Gastrocnemius medialis (tissue), 4 donors: ENCODE measurements around the gene PRICKLE4. TPM values are rescaled to one million over a fixed set of nuclear protein-coding genes. Genes with fewer than 3 reads are reported as not detected.

ENCODE experiments used
- ATAC-seq, 2 donors: fragments of 150-250 bp; one replicate each; pipeline ENCODE4 v1.9.1; 2016
- DNase-seq, 2 donors: peaks; one replicate each; pipeline ENCODE4 v3.0.0-alpha.2; 2019
- H3K27ac ChIP-seq, 4 donors: fragments of 200-600 bp; sonication (generic); 1 replicate in 1 of 4; 2 replicates in 3 of 4; pipeline ENCODE4 v1.5.1; 2016 to 2018; ENCODE audit warnings: mild to moderate bottlenecking in 2 of 4, moderate library complexity in 1 of 4
- H3K27me3 ChIP-seq, 3 donors: fragments of 200-600 bp; sonication (generic) in 2 of 3; 1 replicate in 1 of 3; 2 replicates in 2 of 3; pipeline versions ENCODE4 v1.5.1 to v1.6.0; 2016 to 2019; ENCODE audit warnings: mild to moderate bottlenecking in 1 of 3, moderate library complexity in 1 of 3
- H3K36me3 ChIP-seq, 2 donors: fragments of 200-600 bp; sonication (generic) in 1 of 2; one replicate each; pipeline ENCODE4 v1.5.1; 2017 to 2018
- H3K4me1 ChIP-seq, 2 donors: fragments of 200-600 bp; sonication (generic) in 1 of 2; one replicate each; pipeline ENCODE4 v1.5.1; 2016 to 2017; ENCODE audit warnings: mild to moderate bottlenecking in 2 of 2
- H3K4me3 ChIP-seq, 4 donors: fragments of 200-600 bp; sonication (generic) in 3 of 4; 1 replicate in 1 of 4; 2 replicates in 3 of 4; pipeline ENCODE4 v1.5.1; 2016 to 2019; ENCODE audit warnings: mild to moderate bottlenecking in 2 of 4
- H3K9me3 ChIP-seq, 3 donors: fragments of 200-600 bp; sonication (generic) in 2 of 3; 1 replicate in 1 of 3; 2 replicates in 2 of 3; pipeline ENCODE4 v1.5.1; 2016 to 2019
- CTCF ChIP-seq, 5 experiments: fragments of 450-650 bp in 3 of 5; fragments of 200-600 bp in 2 of 5; sonication (generic) in 2 of 5; IDR thresholded peaks in 4 of 5; conservative IDR thresholded peaks in 1 of 5; 1 replicate in 4 of 5; 2 replicates in 1 of 5; pipeline ENCODE4 v1.5.1; 2016 to 2019; ENCODE audit warnings: antibody characterized with exemption in 5 of 5, mild to moderate bottlenecking in 3 of 5, moderate library complexity in 3 of 5
- POLR2A ChIP-seq, 2 donors: fragments of 450-650 bp; IDR thresholded peaks; one replicate each; pipeline ENCODE4 v1.6.1; 2017; ENCODE audit warnings: antibody characterized with exemption in 2 of 2, mild to moderate bottlenecking in 2 of 2, moderate library complexity in 2 of 2
- in situ Hi-C, 4 donors: fragments of 200-750 bp; cut with MboI; loops; one replicate each; pipeline versions ENCODE4 v1.15.0 to v1.8.0; 2017; ENCODE audit warnings: low sequenced_read_pairs in 4 of 4
- intact Hi-C: fragments of 100-400 bp; cut with DNase I; formaldehyde crosslinking; loops from one replicate; pipeline ENCODE4 v1.15.1; 2023; ENCODE audit warnings: low total_unique reads
- total RNA-seq, 4 donors: library from RNA; depleted of rRNA; stranded (reverse); fragments of >200 nt; gene quantifications; one replicate each; pipeline versions ENCODE4 v1.1.0 to v1.2.3, GENCODE V29; 2016

Gene PRICKLE4
- total RNA-seq, 4 donors from 2014 or later, result 0.59 to 6.2 (median 1.8) TPM

GRCh38 chr6:41739041-41739440 is 41.5 kb upstream of the PRICKLE4 start:
- in situ Hi-C loops (loop anchor here in 1 of 4 donors (5.0 kb wide), 1 partner anchor 37 kb away; no protein-coding TSS in a partner anchor), intact Hi-C loops (loop anchor here (10.0 kb wide), 3 partner anchors 1046 to 1436 kb away; partner anchors contain the start of genes BICRAL, KLHDC3, MEA1 and SRF)
- H3K27ac ChIP-seq, result no peak overlapping the region
- ATAC-seq (no peak), DNase-seq (no peak)
- H3K4me1 ChIP-seq, result peaks cover 4% of the 10 kb centered on the region in 2 donors
- H3K27me3 ChIP-seq, result no peaks in the 10 kb centered on the region
- no peaks in the 10 kb centered on the region for H3K9me3 ChIP-seq
- TF ChIP-seq POLR2A (IDR thresholded peaks at IDR 0.05), result no peak
- no peak for TF ChIP-seq CTCF (IDR thresholded peaks at IDR 0.05 in 4 of 5, conservative IDR thresholded peaks at IDR 0.05 in 1 of 5)
- H3K36me3 ChIP-seq, result no peaks in the 10 kb centered on the region
- H3K4me3 ChIP-seq, result no peak overlapping the region

DNA sequence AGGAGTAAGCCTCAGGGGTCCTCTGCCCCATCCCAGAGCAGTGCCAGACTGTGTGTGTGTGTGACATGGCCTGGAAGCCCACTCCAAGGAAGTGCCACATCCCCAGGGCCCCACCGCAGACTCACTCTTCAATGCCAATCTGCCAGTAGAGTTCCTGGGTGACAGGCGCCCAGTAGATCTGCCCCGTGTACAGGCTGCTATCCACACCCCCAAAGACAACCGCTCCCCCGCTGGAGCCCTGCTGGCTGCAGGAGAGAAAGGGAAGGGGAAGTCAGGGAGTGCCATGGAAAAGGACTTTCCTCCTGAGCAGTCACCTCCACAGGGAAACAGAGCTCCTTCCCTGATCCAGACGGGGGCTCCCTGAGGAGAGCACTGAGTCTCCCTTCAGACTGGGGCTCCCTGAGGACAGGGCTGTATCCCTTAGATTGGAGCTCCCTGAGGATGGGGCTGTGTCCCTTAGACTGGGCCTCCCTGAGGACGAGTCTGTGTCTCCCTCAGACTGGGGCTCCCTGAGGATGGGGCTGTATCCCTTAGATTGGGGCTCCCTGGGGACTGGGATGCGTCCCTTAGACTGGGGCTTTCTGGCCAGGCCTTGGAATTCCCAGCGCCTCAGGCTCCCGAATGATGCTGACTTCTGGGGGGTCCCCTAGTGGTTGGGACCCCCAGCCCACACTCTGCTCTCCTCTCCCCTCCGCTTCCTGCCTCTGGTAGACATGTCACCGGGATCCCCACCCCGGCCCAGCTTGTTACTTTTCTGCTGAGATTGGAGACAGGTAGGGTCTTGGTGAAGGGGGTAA is 40.0 kb upstream of the PRICKLE4 start:
- Histone ChIP-seq H3K36me3 (no peaks in the 10 kb centered on the region), H3K4me3 (no peak overlapping the region), H3K27ac (no peak overlapping the region), H3K4me1 (peaks cover 4% of the 10 kb centered on the region in 2 donors), H3K9me3 (no peaks in the 10 kb centered on the region), H3K27me3 (no peaks in the 10 kb centered on the region)
- DNase-seq, result no peak
- in situ Hi-C loops, result no loop called here
- ATAC-seq, result no peak
- intact Hi-C loops, result no loop called here
- no peak for TF ChIP-seq POLR2A (IDR thresholded peaks at IDR 0.05)
- no peak for TF ChIP-seq CTCF (IDR thresholded peaks at IDR 0.05 in 4 of 5, conservative IDR thresholded peaks at IDR 0.05 in 1 of 5)

- H3K36me3 ChIP-seq, result no peaks in the 10 kb centered on the region
- H3K9me3 ChIP-seq, result no peaks in the 10 kb centered on the region
- H3K4me3 ChIP-seq, result no peak overlapping the region
- DNase-seq (no peak), ATAC-seq (no peak)
- H3K4me1 ChIP-seq, result no peaks in the 10 kb centered on the region
- intact Hi-C loops (no loop called here), in situ Hi-C loops (no loop called here)
- H3K27me3 ChIP-seq, result no peaks in the 10 kb centered on the region
- H3K27ac ChIP-seq, result no peak overlapping the region
- no peak for TF ChIP-seq CTCF (IDR thresholded peaks at IDR 0.05 in 4 of 5, conservative IDR thresholded peaks at IDR 0.05 in 1 of 5)
- no peak for TF ChIP-seq POLR2A (IDR thresholded peaks at IDR 0.05)
Measured at GRCh38 chr6:41741625-41742490, 38.7 kb upstream of the PRICKLE4 start.

DNA sequence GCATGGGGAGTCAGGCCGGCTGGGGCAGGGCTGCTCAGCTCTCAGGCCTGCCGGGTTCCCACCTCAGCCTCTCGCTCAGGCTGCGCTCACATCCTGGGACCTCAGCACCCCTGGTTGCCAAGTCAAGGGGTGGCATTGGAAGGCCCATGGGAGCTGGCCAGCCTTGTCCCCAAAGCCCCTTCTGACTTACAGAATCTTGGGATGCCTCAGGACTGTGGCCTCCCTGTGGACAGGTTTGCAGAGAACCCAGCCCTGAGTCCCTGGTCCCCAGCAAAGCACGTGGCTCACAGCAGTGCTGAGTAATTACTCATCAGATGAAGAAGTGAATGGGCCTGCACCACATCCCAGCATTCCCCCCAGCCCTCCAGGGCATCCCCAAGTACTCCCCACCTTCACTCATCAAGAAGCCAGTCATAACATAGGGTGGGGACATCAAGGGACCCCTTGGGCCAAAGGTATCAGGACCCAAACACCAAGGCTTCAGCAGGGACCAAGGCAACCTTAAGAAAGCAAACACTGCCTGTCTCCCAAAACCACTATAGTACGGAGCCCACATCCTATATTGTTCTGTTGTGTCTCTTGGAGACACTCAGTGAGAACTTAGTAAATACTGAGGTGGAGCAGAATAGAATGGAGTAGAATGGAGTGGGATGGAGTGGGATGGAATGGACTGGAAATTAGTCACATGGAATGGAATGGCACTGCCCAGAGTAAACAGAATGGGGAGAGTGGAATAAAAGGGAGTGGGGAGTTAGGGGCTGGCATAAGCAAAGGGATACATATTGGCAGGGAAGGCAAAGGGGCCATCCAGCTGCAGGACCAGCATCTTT is 37.0 kb upstream of the PRICKLE4 start:
- ATAC-seq, result no peak
- TF ChIP-seq CTCF (IDR thresholded peaks at IDR 0.05 in 4 of 5, conservative IDR thresholded peaks at IDR 0.05 in 1 of 5) (no peak), POLR2A (IDR thresholded peaks at IDR 0.05) (no peak)
- no peak overlapping the region for H3K4me3 ChIP-seq
- H3K4me1 ChIP-seq, result no peaks in the 10 kb centered on the region
- no peaks in the 10 kb centered on the region for H3K9me3 ChIP-seq
- in situ Hi-C loops (no loop called here), intact Hi-C loops (no loop called here)
- no peak overlapping the region for H3K27ac ChIP-seq
- no peaks in the 10 kb centered on the region for H3K27me3 ChIP-seq
- no peak for DNase-seq
- H3K36me3 ChIP-seq, result no peaks in the 10 kb centered on the region
